ENCODE results near the gene HLCS.

DNA sequence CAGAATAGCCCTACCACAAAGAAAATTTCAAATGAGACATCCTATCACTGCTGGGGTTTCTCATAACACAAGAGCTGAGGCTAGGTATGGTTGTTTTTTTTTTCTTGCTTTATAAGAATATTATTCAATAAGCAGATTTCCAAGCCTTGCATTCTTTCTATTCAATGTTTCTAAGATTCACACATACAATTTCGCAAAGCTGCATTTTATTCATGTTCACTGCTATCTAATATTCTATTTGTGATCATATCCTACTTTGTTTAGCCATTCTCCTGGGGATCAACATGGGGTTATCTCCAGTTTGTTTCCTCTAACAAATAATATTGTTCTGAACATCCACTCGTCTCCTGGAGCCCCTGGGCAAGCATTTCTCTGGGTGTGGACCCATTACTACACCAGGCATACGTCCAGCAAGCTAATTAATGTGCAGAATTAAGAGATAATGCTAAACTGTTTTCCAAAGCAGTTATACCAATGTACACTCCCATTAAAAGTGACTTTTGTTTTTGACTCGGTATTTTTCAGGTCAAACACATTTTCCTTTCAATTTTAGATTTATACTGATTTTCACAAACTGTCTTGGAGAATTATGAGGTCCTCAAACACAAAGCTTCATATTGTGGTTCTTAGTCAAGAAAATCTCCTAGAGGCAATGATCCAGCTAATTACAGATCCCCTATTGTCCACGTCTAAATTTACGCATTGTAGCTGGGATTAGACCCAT lies 15.7 kb upstream of the HLCS start:
- TF ChIP-seq, protein P1, sequence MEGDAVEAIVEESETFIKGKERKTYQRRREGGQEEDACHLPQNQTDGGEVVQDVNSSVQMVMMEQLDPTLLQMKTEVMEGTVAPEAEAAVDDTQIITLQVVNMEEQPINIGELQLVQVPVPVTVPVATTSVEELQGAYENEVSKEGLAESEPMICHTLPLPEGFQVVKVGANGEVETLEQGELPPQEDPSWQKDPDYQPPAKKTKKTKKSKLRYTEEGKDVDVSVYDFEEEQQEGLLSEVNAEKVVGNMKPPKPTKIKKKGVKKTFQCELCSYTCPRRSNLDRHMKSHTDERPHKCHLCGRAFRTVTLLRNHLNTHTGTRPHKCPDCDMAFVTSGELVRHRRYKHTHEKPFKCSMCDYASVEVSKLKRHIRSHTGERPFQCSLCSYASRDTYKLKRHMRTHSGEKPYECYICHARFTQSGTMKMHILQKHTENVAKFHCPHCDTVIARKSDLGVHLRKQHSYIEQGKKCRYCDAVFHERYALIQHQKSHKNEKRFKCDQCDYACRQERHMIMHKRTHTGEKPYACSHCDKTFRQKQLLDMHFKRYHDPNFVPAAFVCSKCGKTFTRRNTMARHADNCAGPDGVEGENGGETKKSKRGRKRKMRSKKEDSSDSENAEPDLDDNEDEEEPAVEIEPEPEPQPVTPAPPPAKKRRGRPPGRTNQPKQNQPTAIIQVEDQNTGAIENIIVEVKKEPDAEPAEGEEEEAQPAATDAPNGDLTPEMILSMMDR (IDR thresholded peaks at IDR 0.05), result no peak
- no peak for TF ChIP-seq POLR2A (IDR thresholded peaks at IDR 0.05)

All from prostate gland (tissue), 2 donors.